ENCODE measurements around the gene CSTF1. TPM values are rescaled to one million over a fixed set of nuclear protein-coding genes. Genes with fewer than 3 reads are reported as not detected.

Gene CSTF1
- total RNA-seq (10 to 100 TPM; 28.7 to 53.1 (median 33.5) TPM), polyA plus RNA-seq (10 to 100 TPM in 1 of 3 donors, 1 to 10 TPM in 2; 5.1 to 48.3 (median 8.2) TPM)
- long read RNA-seq, donor 1, full-length matches to known transcripts, result 18 of 41 reads
- long read RNA-seq, donor 1, partial matches to known transcripts, result 23 of 41 reads
- long read RNA-seq, donor 1, other reads (novel, unspliced or antisense), result 0 of 41 reads
- long read RNA-seq, donor 2, full-length matches to known transcripts, result 2 of 10 reads
- long read RNA-seq, donor 2, partial matches to known transcripts, result 8 of 10 reads
- long read RNA-seq, donor 2, other reads (novel, unspliced or antisense), result 0 of 10 reads
- long read RNA-seq, donor 3, full-length matches to known transcripts, result 6 of 16 reads
- long read RNA-seq, donor 3, partial matches to known transcripts, result 10 of 16 reads
- long read RNA-seq, donor 3, other reads (novel, unspliced or antisense), result 0 of 16 reads
- long read RNA-seq, donor 4, full-length matches to known transcripts, result 11 of 15 reads
- long read RNA-seq, donor 4, partial matches to known transcripts, result 1 of 15 reads
- long read RNA-seq, donor 4, other reads (novel, unspliced or antisense), result 3 of 15 reads
- long read RNA-seq, donor 5, full-length matches to known transcripts, result 33 of 45 reads
- long read RNA-seq, donor 5, partial matches to known transcripts, result 1 of 45 reads
- long read RNA-seq, donor 5, other reads (novel, unspliced or antisense), result 11 of 45 reads
- long read RNA-seq, donor 6, full-length matches to known transcripts, result 1 of 5 reads
- long read RNA-seq, donor 6, partial matches to known transcripts, result 2 of 5 reads
- long read RNA-seq, donor 6, other reads (novel, unspliced or antisense), result 2 of 5 reads
- long read RNA-seq, donor 7, full-length matches to known transcripts, result 5 of 5 reads
- long read RNA-seq, donor 7, partial matches to known transcripts, result 0 of 5 reads
- long read RNA-seq, donor 7, other reads (novel, unspliced or antisense), result 0 of 5 reads
- long read RNA-seq, donor 8, full-length matches to known transcripts, result 12 of 18 reads
- long read RNA-seq, donor 8, partial matches to known transcripts, result 0 of 18 reads
- long read RNA-seq, donor 8, other reads (novel, unspliced or antisense), result 6 of 18 reads
- long read RNA-seq, donor 9, full-length matches to known transcripts, result 3 of 11 reads
- long read RNA-seq, donor 9, partial matches to known transcripts, result 8 of 11 reads
- long read RNA-seq, donor 9, other reads (novel, unspliced or antisense), result 0 of 11 reads
- long read RNA-seq, donor 10, full-length matches to known transcripts, result 3 of 8 reads
- long read RNA-seq, donor 10, partial matches to known transcripts, result 5 of 8 reads
- long read RNA-seq, donor 10, other reads (novel, unspliced or antisense), result 0 of 8 reads

GRCh38 chr20:56392132-56392880, at the start of gene CSTF1, which contains the start of gene AURKA:
Gene CSTF1 (plus strand): TSS chr20:56392645. CDS start chr20:56395553, 2,908 bp downstream.
Gene AURKA (minus strand): TSS chr20:56392215. CDS start chr20:56388197, 4,018 bp downstream.
- Histone ChIP-seq H3K9me3 (replicated peaks in 1 of 3) (no peaks in the 10 kb centered on the region), H3K4me1 (replicated peaks in 1 of 2) (peaks cover 11 to 29% of the 10 kb centered on the region in 2 donors), H3K36me3 (replicated peaks in 1 of 2) (peaks cover 0 to 22% of the 10 kb centered on the region in 2 donors), H3K27ac (peak within 1 kb of the TSS; percentile 43 to 94 (median 68)), H3K27me3 (no peaks in the 10 kb centered on the region), H3K4me3 (peak within 1 kb of the TSS; percentile 17 to 83 (median 64))
- no peak for TF ChIP-seq CTCF (IDR thresholded peaks at IDR 0.05)
- TF ChIP-seq POLR2A (IDR thresholded peaks at IDR 0.05), result peak in 1 of 2 donors; percentile 45
- peak; percentile 99 to 100 (median 99) for DNase-seq
- intact Hi-C loops (cut with DNase I), result loop anchor here (5.0 to 10.0 kb wide), 2 partner anchors 72 to 75 kb away; partner anchors contain the start of gene RTF2 (in 2 of the 2)
- 0% methylated on average over 30 to 53 of the region's 53 CpGs for WGBS, 4 donors

- TF ChIP-seq POLR2A (IDR thresholded peaks at IDR 0.05) (no peak), CTCF (IDR thresholded peaks at IDR 0.05) (no peak)
- H3K9me3 ChIP-seq (replicated peaks in 1 of 3), result no peaks in the 10 kb centered on the region
- H3K4me3 ChIP-seq, result no peak overlapping the region
- 86 to 91% (median 88%) methylated on average over 3 of the region's 3 CpGs for WGBS, 4 donors
- no peak for DNase-seq
- no peaks in the 10 kb centered on the region for H3K36me3 ChIP-seq (replicated peaks in 1 of 2)
- H3K27ac ChIP-seq, result no peak overlapping the region
- no peaks in the 10 kb centered on the region for H3K27me3 ChIP-seq
- intact Hi-C loops (cut with DNase I), result no loop called here
- peaks cover 0 to 7% of the 10 kb centered on the region in 2 donors for H3K4me1 ChIP-seq (replicated peaks in 1 of 2)
Measured at GRCh38 chr20:56342783-56343182, 49.7 kb upstream of the CSTF1 start.

GRCh38 chr20:56343861-56344381, 48.5 kb upstream of the CSTF1 start:
- no peaks in the 10 kb centered on the region for H3K27me3 ChIP-seq
- WGBS, 4 donors, result 1 to 3% (median 2%) methylated on average over 26 to 41 of the region's 41 CpGs
- no peaks in the 10 kb centered on the region for H3K9me3 ChIP-seq (replicated peaks in 1 of 3)
- H3K36me3 ChIP-seq (replicated peaks in 1 of 2), result no peaks in the 10 kb centered on the region
- TF ChIP-seq CTCF (IDR thresholded peaks at IDR 0.05), result peak; percentile 60 to 84 (median 78)
- TF ChIP-seq POLR2A (IDR thresholded peaks at IDR 0.05), result no peak
- H3K4me3 ChIP-seq, result peak overlapping the region in 1 of 4 donors; percentile 21
- peak in 6 of 7 donors; percentile 44 to 68 (median 64) for DNase-seq
- peaks cover 0 to 14% of the 10 kb centered on the region in 2 donors for H3K4me1 ChIP-seq (replicated peaks in 1 of 2)
- intact Hi-C loops (cut with DNase I), result loop anchor here in 1 of 2 donors (2.0 kb wide), 1 partner anchor 95 kb away; the partner anchor contains the start of gene MC3R
- H3K27ac ChIP-seq, result no peak overlapping the region

Measured in adrenal gland (tissue), 19 donors.